Spleen (tissue), 11 donors: Measurements from ENCODE around the gene CTLA4. TPM values are rescaled to one million over a fixed set of nuclear protein-coding genes. Genes with fewer than 3 reads are reported as not detected.

Experiments
- DNase-seq: peaks from one replicate; pipeline ENCODE4 v3.0.0-alpha.2; 2020
- H3K27ac ChIP-seq, 8 donors: fragments of 200-600 bp; sonication (generic) in 7 of 8; 1 replicate in 4 of 8; 2 replicates in 4 of 8; pipeline versions ENCODE4 v1.5.0 to v1.8.0; 2016 to 2021; ENCODE audit warnings: inconsistent platforms in 4 of 8, mild to moderate bottlenecking in 4 of 8, moderate library complexity in 1 of 8
- H3K27me3 ChIP-seq, 7 donors: fragments of 200-600 bp; sonication (generic) in 6 of 7; replicated peaks in 1 of 7; 1 replicate in 4 of 7; 2 replicates in 3 of 7; pipeline versions ENCODE4 v1.5.0 to v1.8.0; 2016 to 2021; ENCODE audit warnings: inconsistent platforms in 3 of 7, mild to moderate bottlenecking in 1 of 7
- H3K36me3 ChIP-seq, 6 donors: fragments of 200-600 bp; sonication (generic) in 5 of 6; 1 replicate in 4 of 6; 2 replicates in 2 of 6; pipeline versions ENCODE4 v1.5.0 to v1.8.0; 2016 to 2021; ENCODE audit warnings: inconsistent platforms in 2 of 6
- H3K4me1 ChIP-seq, 6 donors: fragments of 200-600 bp; sonication (generic) in 5 of 6; 1 replicate in 3 of 6; 2 replicates in 3 of 6; pipeline versions ENCODE4 v1.5.0 to v1.8.0; 2016 to 2021; ENCODE audit warnings: inconsistent platforms in 3 of 6
- H3K4me3 ChIP-seq, 8 donors: fragments of 200-600 bp; sonication (generic) in 7 of 8; 1 replicate in 4 of 8; 2 replicates in 4 of 8; pipeline versions ENCODE4 v1.5.0 to v1.8.0; 2016 to 2021; ENCODE audit warnings: inconsistent platforms in 4 of 8, mild to moderate bottlenecking in 4 of 8, moderate library complexity in 2 of 8
- H3K9me3 ChIP-seq, 8 donors: fragments of 200-600 bp; sonication (generic) in 7 of 8; 1 replicate in 4 of 8; 2 replicates in 4 of 8; pipeline versions ENCODE4 v1.5.0 to v1.8.0; 2016 to 2021; ENCODE audit warnings: inconsistent platforms in 4 of 8
- CTCF ChIP-seq, 11 experiments: fragments of 200-600 bp in 7 of 11; fragments of 450-650 bp in 4 of 11; sonication (generic) in 4 of 11; IDR thresholded peaks in 8 of 11; conservative IDR thresholded peaks in 3 of 11; 1 replicate in 7 of 11; 2 replicates in 4 of 11; pipeline versions ENCODE4 v1.4.0 to v1.8.0; 2016 to 2021; ENCODE audit warnings: antibody characterized with exemption in 11 of 11, inconsistent platforms in 4 of 11, mild to moderate bottlenecking in 1 of 11
- POLR2A ChIP-seq, 3 donors: fragments of 450-650 bp; IDR thresholded peaks; one replicate each; pipeline ENCODE4 v1.5.1; 2017; ENCODE audit warnings: antibody characterized with exemption in 3 of 3, mild to moderate bottlenecking in 1 of 3
- POLR2AphosphoS5 ChIP-seq, 3 donors: sonication (generic); formaldehyde crosslinking; IDR thresholded peaks; one replicate each; pipeline ENCODE4 v1.5.1; 2017; ENCODE audit warnings: antibody characterized with exemption in 3 of 3
- WGBS, 5 donors: extraction: QIAGEN DNeasy Blood & Tissue Kit in 3 of 5; methylation state at CpG; one replicate each; pipeline versions ENCODE4 v1.1.5 to v1.1.7; 2013 to 2018; 5-methylcytosine and 5-hydroxymethylcytosine counted together
- intact Hi-C: fragments of 100-400 bp; cut with DNase I; formaldehyde crosslinking; loops from one replicate; pipeline ENCODE4 v1.15.0; 2023; ENCODE audit warnings: low total_unique reads
- polyA plus RNA-seq, 3 donors: library from polyadenylated mRNA; stranded (reverse); fragments of 200-250 nt; gene quantifications; one replicate each; pipeline ENCODE4 v1.2.1, GENCODE V29; 2013
- total RNA-seq, 7 donors: library from RNA; depleted of rRNA in 3 of 7; stranded (reverse); fragments of >200 nt in 3 of 7; fragmentation: NEBNext Ultra II Directional in 4 of 7; extraction: Animal tissue kit (Norgen Biotek cat#: 25700) in 4 of 7; gene quantifications; one replicate each; pipeline versions ENCODE4 v1.1.0 to v1.2.1, GENCODE V29; 2016 to 2021
- donor health status: healthy with polysubstance abuse.
- donor health status: DM: no; HTN: no; CAD: no; lungs with moderate emphysema.
- donor health status: DM: no; HTN: no; CAD: no.
- donor health status: Bipolar disorder and iron deficiency.
- donor health status: healthy.
- donor health status: DM: no; HTN: no; CAD: no.
- donor health status: DM: yes; HTN: yes; CAD: no.

CTLA4 gene
- total and polyA plus RNA-seq, 10 donors: 1.4 to 9.9 (median 2.9) TPM

- DNase-seq: no peak
- Histone ChIP-seq H3K4me1 (no peaks in the 10 kb centered on the region), H3K4me3 (no peak overlapping the region), H3K9me3 (peaks cover 0 to 5% (median 0%) of the 10 kb centered on the region in 8 donors), H3K36me3 (no peaks in the 10 kb centered on the region), H3K27me3 (peaks cover 0 to 44% (median 0%) of the 10 kb centered on the region in 7 donors), H3K27ac (no peak overlapping the region)
- 92 to 100% (median 97%) methylated on average over 1 of the region's 1 CpG for WGBS, 5 donors
- intact Hi-C loops: no loop called here
- TF ChIP-seq POLR2A (IDR thresholded peaks at IDR 0.05): no peak
- TF ChIP-seq CTCF (IDR thresholded peaks at IDR 0.05 in 8 of 11, conservative IDR thresholded peaks at IDR 0.05 in 3 of 11): no peak
- TF ChIP-seq POLR2AphosphoS5 (IDR thresholded peaks at IDR 0.05): no peak
Measured at GRCh38 chr2:203826704-203827103, 40.9 kb upstream of the CTLA4 start.

- TF ChIP-seq CTCF (IDR thresholded peaks at IDR 0.05 in 8 of 11, conservative IDR thresholded peaks at IDR 0.05 in 3 of 11): no peak
- no peak for TF ChIP-seq POLR2AphosphoS5 (IDR thresholded peaks at IDR 0.05)
- TF ChIP-seq POLR2A (IDR thresholded peaks at IDR 0.05): no peak
- intact Hi-C loops: no loop called here
- WGBS, 5 donors: 69 to 87% (median 83%) methylated on average over 8 to 9 of the region's 9 CpGs
- no peak overlapping the region for H3K27ac ChIP-seq
- H3K4me1 ChIP-seq: no peaks in the 10 kb centered on the region
- no peak overlapping the region for H3K4me3 ChIP-seq
- DNase-seq: no peak
- H3K36me3 ChIP-seq: no peaks in the 10 kb centered on the region
- peaks cover 0 to 11% (median 0%) of the 10 kb centered on the region in 7 donors for H3K27me3 ChIP-seq
- H3K9me3 ChIP-seq: peaks cover 0 to 5% (median 0%) of the 10 kb centered on the region in 8 donors
Measured at GRCh38 chr2:203830304-203831055, 37.1 kb upstream of the CTLA4 start.

- no peak for DNase-seq
- 88 to 93% (median 92%) methylated on average over 6 of the region's 6 CpGs for WGBS, 5 donors
- no peak overlapping the region for H3K27ac ChIP-seq
- TF ChIP-seq POLR2AphosphoS5 (IDR thresholded peaks at IDR 0.05) (no peak), POLR2A (IDR thresholded peaks at IDR 0.05) (no peak), CTCF (IDR thresholded peaks at IDR 0.05 in 8 of 11, conservative IDR thresholded peaks at IDR 0.05 in 3 of 11) (no peak)
- no peak overlapping the region for H3K4me3 ChIP-seq
- H3K36me3 ChIP-seq: no peaks in the 10 kb centered on the region
- no peaks in the 10 kb centered on the region for H3K27me3 ChIP-seq
- intact Hi-C loops: no loop called here
- H3K9me3 ChIP-seq: no peaks in the 10 kb centered on the region
- no peaks in the 10 kb centered on the region for H3K4me1 ChIP-seq
Measured at GRCh38 chr2:203835420-203835819, 32.2 kb upstream of the CTLA4 start.

GRCh38 chr2:203835892-203836800 is 31.4 kb upstream of the CTLA4 start:
- H3K4me3 ChIP-seq: no peak overlapping the region
- WGBS, 5 donors: 91 to 96% (median 93%) methylated on average over 19 of the region's 19 CpGs
- no peaks in the 10 kb centered on the region for H3K36me3 ChIP-seq
- TF ChIP-seq POLR2AphosphoS5 (IDR thresholded peaks at IDR 0.05) (no peak), POLR2A (IDR thresholded peaks at IDR 0.05) (no peak), CTCF (IDR thresholded peaks at IDR 0.05 in 8 of 11, conservative IDR thresholded peaks at IDR 0.05 in 3 of 11) (no peak)
- no peaks in the 10 kb centered on the region for H3K9me3 ChIP-seq
- intact Hi-C loops: no loop called here
- DNase-seq: no peak
- H3K27me3 ChIP-seq: no peaks in the 10 kb centered on the region
- no peak overlapping the region for H3K27ac ChIP-seq
- no peaks in the 10 kb centered on the region for H3K4me1 ChIP-seq
